HG03139 (cell line): ENCODE data around the gene GRID1.

ENCODE experiments used
- ATAC-seq: cut with Tn5 transposase; IDR thresholded peaks from one replicate; pipeline ENCODE4 v1.9.1; 2021; ENCODE audit not compliant: unreplicated experiment

The GRID1 gene

GRCh38 chr10:86340176-86340990 is 26.2 kb downstream of the GRID1 start:
- ATAC-seq: no peak

- ATAC-seq: no peak
Measured at GRCh38 chr10:86339226-86339865, 27.2 kb downstream of the GRID1 start.

GRCh38 chr10:86337121-86337601 is 29.4 kb downstream of the GRID1 start:
- no peak for ATAC-seq

GRCh38 chr10:86336341-86336740 is 30.3 kb downstream of the GRID1 start:
- ATAC-seq: no peak

GRCh38 chr10:86335831-86336230 is 30.8 kb downstream of the GRID1 start:
- no peak for ATAC-seq

- no peak for ATAC-seq
Measured at GRCh38 chr10:86335257-86335656, 31.3 kb downstream of the GRID1 start.

- no peak for ATAC-seq
Measured at GRCh38 chr10:86334488-86335085, 32.0 kb downstream of the GRID1 start.

- no peak for ATAC-seq
Measured at GRCh38 chr10:86333826-86334487, 32.6 kb downstream of the GRID1 start.

GRCh38 chr10:86331861-86332260 is 34.7 kb downstream of the GRID1 start:
- no peak for ATAC-seq

GRCh38 chr10:86330778-86331763 is 35.5 kb downstream of the GRID1 start:
- ATAC-seq: no peak

GRCh38 chr10:86329896-86330680 is 36.5 kb downstream of the GRID1 start:
- ATAC-seq: no peak

- ATAC-seq: no peak
Measured at GRCh38 chr10:86329093-86329710, 37.4 kb downstream of the GRID1 start.

- no peak for ATAC-seq
Measured at GRCh38 chr10:86327954-86328725, 38.5 kb downstream of the GRID1 start.

GRCh38 chr10:86325158-86325557 is 41.4 kb downstream of the GRID1 start:
- ATAC-seq: no peak

- no peak for ATAC-seq
Measured at GRCh38 chr10:86321568-86321967, 45.0 kb downstream of the GRID1 start.

- ATAC-seq: no peak
Measured at GRCh38 chr10:86319676-86320075, 46.9 kb downstream of the GRID1 start.

- no peak for ATAC-seq
Measured at GRCh38 chr10:86317949-86318725, 48.5 kb downstream of the GRID1 start.
